ENCODE data around the gene PRODH.
"Not testable (repeated sequence)": the region's sequence is repeated elsewhere in the genome, so short reads cannot be mapped to it uniquely, and the experiment has no call there.

PRODH gene

DNA sequence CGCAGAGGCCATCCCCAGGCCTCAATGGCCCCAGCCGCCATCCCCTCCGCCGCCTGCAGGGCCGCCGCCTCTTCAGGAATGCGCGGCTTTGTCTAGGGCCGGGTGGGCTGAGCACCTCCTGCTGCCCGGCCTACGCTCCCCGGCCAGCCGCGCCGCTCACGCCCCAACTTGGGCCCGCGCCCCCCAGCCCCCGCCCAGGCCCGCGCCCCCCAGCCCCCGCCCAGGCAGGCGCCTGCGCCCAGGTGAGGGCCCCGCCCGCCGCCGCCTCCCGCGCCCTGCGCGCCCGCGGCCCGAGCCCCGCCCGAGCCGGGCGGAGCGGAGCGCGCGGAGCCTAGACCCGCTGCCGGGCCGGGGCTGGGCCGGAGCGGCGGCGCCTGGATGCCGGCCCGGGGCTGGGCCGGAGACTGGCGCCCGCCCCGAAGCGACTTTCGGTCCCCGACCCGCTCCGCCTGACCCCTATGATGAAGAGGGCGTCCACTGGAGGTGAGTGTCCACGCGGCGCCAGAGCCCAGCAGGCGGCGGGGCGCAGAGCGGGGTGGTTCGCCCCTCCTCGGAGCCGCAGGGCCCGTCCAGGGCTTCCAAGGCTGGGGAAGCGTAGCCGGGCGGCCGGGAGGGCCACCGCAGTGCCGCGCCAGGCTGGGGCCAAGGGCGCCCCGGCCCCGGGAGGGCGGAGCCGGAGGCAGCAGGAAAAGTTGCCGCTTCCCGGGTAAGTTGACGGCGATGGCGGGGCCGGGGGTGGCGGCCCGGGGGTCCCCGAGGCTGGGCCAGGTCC, 34.3 kb upstream of the PRODH start:
- Histone ChIP-seq H3K4me3 (replicated peaks; ENCODE audit: low read depth, low read length) (no peak overlapping the region), H3K36me3 (ENCODE audit: control insufficient read depth, insufficient read depth, low read length) (no peaks in the 10 kb centered on the region), H3K27me3 (replicated peaks; ENCODE audit: control insufficient read depth, insufficient read depth, low read length) (peaks cover 2% of the 10 kb centered on the region; the same call in 1 of the 2 replicates)
- DNase-seq (ENCODE audit: extremely low read depth, insufficient read length): no peak
- TF ChIP-seq, protein P1, sequence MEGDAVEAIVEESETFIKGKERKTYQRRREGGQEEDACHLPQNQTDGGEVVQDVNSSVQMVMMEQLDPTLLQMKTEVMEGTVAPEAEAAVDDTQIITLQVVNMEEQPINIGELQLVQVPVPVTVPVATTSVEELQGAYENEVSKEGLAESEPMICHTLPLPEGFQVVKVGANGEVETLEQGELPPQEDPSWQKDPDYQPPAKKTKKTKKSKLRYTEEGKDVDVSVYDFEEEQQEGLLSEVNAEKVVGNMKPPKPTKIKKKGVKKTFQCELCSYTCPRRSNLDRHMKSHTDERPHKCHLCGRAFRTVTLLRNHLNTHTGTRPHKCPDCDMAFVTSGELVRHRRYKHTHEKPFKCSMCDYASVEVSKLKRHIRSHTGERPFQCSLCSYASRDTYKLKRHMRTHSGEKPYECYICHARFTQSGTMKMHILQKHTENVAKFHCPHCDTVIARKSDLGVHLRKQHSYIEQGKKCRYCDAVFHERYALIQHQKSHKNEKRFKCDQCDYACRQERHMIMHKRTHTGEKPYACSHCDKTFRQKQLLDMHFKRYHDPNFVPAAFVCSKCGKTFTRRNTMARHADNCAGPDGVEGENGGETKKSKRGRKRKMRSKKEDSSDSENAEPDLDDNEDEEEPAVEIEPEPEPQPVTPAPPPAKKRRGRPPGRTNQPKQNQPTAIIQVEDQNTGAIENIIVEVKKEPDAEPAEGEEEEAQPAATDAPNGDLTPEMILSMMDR (IDR thresholded peaks at IDR 0.05; ENCODE audit: insufficient read depth, low read length, poor library complexity, severe bottlenecking): no peak

DNA sequence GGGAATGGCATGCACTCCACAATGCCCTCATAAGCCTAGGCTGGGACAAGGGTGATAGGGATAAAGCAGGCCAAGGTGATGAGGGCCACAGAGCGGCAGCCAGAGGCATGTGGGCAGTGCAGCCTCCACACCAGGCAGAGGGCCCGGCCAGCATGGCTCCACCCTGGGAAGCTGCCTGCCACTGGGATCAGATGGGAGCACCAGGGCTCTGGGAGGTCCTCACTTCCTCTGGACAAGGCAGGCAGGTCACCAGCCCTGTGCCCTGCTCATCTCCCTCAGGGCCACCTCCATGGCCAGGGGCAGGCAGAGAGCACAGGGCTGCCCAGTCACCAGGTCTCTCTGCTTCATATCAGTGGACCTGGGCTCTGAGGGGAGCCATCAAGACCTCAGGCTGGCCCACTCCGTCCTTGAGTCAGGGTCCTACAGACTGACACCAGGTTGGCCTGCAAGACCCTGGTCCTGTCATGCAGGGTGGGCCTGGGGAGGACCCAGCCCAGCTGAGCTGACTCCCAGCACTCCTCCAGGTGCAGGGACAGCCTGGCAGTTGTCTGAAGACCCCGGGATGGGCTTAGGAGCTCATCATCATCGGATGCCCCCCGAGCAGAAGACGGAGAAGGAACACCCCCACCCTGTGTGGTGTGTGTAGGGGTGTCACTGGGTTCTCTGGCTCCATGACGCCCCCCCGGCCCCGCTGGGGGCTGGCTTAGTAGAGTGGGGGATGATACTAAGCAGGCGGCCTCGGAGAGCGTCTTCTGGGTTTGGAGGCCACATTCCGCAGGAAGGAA, 33.3 kb upstream of the PRODH start:
- not testable (repeated sequence) for H3K4me3 ChIP-seq (replicated peaks; ENCODE audit: low read depth, low read length); H3K36me3 ChIP-seq (ENCODE audit: control insufficient read depth, insufficient read depth, low read length); DNase-seq (ENCODE audit: extremely low read depth, insufficient read length); H3K27me3 ChIP-seq (replicated peaks; ENCODE audit: control insufficient read depth, insufficient read depth, low read length)

DNA sequence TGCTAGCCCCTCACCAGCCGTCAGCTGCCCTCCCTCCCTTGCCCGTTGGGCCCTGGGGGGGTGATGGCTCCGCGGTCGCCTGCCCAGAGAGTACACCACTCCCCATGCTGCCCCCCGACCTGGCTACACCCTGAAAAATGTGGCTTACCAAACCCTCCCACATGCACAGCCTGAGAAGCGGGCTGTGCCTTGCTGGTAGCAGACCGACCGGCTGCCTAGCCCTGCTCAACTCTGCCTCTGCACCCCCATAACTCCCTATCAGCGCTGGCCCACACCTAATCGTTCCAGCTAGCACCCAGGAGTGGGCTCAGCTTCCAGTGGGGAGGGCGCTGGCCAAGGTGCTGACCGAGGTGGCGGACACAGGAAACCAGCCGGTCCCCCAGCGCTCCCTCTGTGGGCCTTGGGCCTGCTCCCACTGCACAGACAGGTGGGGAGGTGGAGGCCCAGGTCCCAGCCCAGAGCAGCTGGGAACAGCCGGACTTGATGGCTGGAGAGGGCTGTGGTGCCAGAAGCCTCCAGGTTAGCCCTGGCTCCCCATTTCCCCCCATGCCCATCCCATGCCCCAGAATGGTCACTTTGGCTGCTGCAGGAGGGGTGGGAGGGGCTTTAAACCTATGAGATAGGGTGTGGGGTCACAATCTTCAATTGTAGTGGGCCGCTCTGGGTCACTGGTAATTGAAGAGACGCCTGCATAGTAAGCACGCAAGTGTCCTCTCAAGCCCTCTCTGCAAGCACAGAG, 32.1 kb upstream of the PRODH start:
- Histone ChIP-seq H3K27me3 (replicated peaks; ENCODE audit: control insufficient read depth, insufficient read depth, low read length) (no peaks in the 10 kb centered on the region; the same call in 1 of the 2 replicates), H3K4me3 (replicated peaks; ENCODE audit: low read depth, low read length) (no peak overlapping the region), H3K36me3 (ENCODE audit: control insufficient read depth, insufficient read depth, low read length) (no peaks in the 10 kb centered on the region)
- TF ChIP-seq, protein P1 (IDR thresholded peaks at IDR 0.05; ENCODE audit: insufficient read depth, low read length, poor library complexity, severe bottlenecking): no peak
- DNase-seq (ENCODE audit: extremely low read depth, insufficient read length): no peak

DNA sequence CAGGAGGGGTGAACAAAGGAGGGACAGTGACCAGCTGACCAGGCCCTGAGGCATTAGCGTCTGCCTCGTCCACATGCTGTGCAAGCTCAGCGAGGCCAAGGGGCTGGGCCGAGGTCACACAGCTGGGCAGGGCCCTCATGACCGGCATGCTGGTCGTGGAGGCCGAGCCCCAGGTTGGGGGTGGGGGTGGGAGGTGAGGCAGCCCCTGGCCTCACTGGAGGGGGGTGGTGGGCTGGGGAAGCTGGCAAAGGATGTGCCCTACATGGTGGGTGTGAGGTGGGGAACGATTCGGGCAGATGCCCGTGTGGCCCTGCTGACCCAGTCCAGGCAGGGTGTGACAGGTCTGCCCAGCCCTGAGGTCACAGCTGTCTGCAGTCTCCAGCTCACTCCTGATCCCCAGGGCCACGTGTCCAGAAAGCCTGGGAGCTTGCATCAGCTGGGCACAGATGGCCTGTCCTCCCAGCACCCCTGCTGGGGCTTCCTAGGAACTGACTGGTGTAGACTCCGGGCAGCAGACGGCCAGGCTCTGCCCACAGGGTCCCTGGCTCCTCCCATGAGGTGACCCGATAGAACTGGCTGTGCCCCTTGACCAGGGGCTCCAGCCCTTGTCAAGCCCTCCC, 31.4 kb upstream of the PRODH start:
- not testable (repeated sequence) for H3K4me3 ChIP-seq (replicated peaks; ENCODE audit: low read depth, low read length); H3K27me3 ChIP-seq (replicated peaks; ENCODE audit: control insufficient read depth, insufficient read depth, low read length); H3K36me3 ChIP-seq (ENCODE audit: control insufficient read depth, insufficient read depth, low read length); DNase-seq (ENCODE audit: extremely low read depth, insufficient read length)

DNA sequence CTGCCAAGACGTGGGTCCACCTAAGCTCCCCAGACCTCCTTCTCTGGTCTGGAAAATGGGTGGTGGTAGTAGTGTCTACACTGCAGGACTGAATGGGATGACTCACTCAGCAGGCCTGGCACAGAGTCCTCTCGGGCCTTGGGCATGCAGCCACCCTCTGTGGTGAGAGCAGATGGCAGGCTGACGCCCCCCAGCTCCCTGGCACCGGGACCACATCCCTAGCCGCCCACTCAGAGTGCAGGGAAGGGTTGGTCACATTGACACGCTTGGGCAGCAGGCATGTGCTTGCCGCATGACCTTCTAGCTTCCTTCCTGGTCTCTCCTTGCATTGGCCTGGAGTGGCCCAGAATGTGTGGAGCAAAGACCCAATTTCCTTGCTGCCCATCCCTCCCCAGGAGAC, 30.7 kb upstream of the PRODH start:
- no peak for DNase-seq (ENCODE audit: extremely low read depth, insufficient read length)
- H3K4me3 ChIP-seq (replicated peaks; ENCODE audit: low read depth, low read length): no peak overlapping the region
- TF ChIP-seq, protein P1 (IDR thresholded peaks at IDR 0.05; ENCODE audit: insufficient read depth, low read length, poor library complexity, severe bottlenecking): no peak
- H3K27me3 ChIP-seq (replicated peaks; ENCODE audit: control insufficient read depth, insufficient read depth, low read length): no peaks in the 10 kb centered on the region; the same call in 1 of the 2 replicates
- H3K36me3 ChIP-seq (ENCODE audit: control insufficient read depth, insufficient read depth, low read length): no peaks in the 10 kb centered on the region

DNA sequence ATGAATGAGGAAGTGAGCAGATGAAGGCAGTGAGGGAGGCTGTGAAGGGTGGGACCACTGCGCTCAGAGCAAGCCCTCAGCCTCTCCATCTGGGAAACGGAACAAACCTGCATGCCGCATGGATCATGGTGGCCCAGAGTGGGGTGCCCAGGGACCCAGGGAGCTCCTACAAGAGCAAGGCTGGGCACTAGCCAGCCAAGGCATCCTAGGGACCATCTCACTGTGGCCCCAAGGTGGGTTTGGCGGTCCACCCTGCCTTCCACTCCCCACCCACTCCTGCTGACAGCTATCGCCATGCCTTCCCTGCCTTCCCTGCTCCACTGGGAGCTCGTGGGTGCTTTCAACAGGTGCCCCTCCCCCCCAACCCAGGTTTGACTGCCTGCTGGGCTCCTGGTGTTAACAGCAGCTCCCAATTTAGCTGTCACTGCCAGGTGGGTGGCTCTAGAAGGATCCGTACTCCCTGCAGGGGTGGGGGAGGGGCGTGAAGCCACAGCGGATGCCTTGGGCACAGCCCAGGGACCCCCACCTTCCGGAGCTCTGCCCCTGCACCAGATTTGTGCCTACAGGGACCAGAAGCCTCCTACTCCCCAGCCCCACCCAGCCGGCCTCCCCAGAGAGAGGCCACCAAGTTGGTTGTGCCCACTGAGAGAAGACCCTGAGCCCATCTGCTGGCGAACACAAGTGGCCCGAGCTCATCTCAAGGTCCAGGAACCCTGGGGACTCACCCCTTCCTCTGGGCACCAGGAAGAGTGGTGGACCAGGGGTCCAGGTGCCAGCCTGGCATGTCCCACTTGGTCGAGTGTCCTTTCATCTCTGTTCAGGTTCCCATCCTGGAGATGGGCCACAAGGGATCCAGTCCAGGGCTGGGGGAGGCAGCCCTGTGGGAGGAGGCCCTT, 29.7 kb upstream of the PRODH start:
- H3K27me3 ChIP-seq (replicated peaks; ENCODE audit: control insufficient read depth, insufficient read depth, low read length): no peaks in the 10 kb centered on the region; the same call in 1 of the 2 replicates

DNA sequence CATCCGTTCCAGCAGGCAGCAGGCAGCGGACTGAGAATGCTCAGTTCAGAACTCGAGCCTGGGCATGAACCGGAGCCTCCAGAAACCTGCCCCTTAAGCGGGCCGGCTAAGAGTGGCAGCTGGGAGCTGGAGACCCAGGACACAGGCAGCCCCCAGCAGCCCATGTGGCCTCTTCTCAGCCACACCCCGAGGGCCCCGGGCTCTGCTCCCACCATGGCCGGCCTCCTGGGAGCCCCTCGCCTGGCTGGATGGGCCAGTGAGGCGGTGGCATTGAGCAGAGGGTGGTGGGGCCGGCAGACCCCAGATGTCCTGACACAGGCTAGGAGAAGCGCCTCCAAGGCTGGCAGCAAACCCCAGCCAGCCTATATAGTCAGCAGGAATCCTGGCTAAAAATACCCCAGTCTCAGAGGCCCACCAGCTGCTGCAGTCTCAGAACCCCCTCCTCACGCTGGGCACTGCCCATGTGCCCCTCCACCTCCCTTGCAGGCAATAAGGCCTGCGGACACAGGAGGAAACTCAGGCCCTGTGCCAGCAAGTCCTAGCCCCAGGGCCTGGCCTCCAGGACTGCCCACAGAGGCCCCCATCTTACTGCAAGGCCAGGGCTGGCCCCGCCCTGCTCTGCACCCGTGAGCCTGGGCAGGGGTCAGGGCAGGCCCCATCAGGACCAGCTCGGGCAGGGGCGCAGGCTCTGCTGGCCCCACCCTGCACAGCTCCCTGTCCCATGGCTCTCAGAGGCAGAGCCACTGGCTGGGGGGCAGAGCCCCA, 28.6 kb upstream of the PRODH start:
- H3K4me3 ChIP-seq (replicated peaks; ENCODE audit: low read depth, low read length); H3K27me3 ChIP-seq (replicated peaks; ENCODE audit: control insufficient read depth, insufficient read depth, low read length); H3K36me3 ChIP-seq (ENCODE audit: control insufficient read depth, insufficient read depth, low read length); DNase-seq (ENCODE audit: extremely low read depth, insufficient read length): not testable (repeated sequence)

More for the DNA sequence above, 29.7 kb upstream of the PRODH start:
- Histone ChIP-seq H3K4me3 (replicated peaks; ENCODE audit: low read depth, low read length) (no peak overlapping the region), H3K36me3 (ENCODE audit: control insufficient read depth, insufficient read depth, low read length) (no peaks in the 10 kb centered on the region)
- TF ChIP-seq, protein P1 (IDR thresholded peaks at IDR 0.05; ENCODE audit: insufficient read depth, low read length, poor library complexity, severe bottlenecking): no peak
- no peak for DNase-seq (ENCODE audit: extremely low read depth, insufficient read length)

DNA sequence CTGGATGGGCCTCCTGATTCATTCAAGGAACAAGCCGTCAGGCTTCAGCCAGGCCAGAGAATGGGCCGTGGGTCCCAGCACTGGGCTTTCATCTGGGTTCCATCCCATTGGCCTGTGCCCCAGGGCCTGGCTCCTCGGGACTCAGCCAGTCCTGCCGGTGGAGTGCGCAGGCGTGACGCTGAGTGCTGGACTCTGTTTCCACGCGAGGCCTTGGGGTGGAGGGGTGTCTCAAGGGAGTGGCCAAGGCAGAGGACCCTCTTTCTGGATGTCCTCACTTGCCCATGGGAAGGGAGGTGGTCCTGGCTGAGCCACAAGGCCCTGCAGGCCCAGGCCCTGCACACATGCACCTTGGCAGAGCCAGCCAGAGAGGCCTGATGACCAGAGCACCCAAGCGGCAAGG, 28.0 kb upstream of the PRODH start:
- H3K27me3 ChIP-seq (replicated peaks; ENCODE audit: control insufficient read depth, insufficient read depth, low read length); DNase-seq (ENCODE audit: extremely low read depth, insufficient read length); H3K36me3 ChIP-seq (ENCODE audit: control insufficient read depth, insufficient read depth, low read length); H3K4me3 ChIP-seq (replicated peaks; ENCODE audit: low read depth, low read length): not testable (repeated sequence)

All from GM06990 (cell line).